Heart left ventricle (tissue), 13 donors: ENCODE results near the gene CHMP1A.

Experiments used
- CTCF ChIP-seq, 12 donors: fragments of 200-600 bp; sonication (generic) in 4 of 12; IDR thresholded peaks; one replicate each; pipeline versions ENCODE4 v1.5.0 to v1.8.0; 2018 to 2022; ENCODE audit warnings: antibody characterized with exemption in 12 of 12, mild to moderate bottlenecking in 5 of 12
- POLR2A ChIP-seq, 2 donors: fragments of 450-650 bp; IDR thresholded peaks; one replicate each; pipeline ENCODE4 v1.6.1; 2017; ENCODE audit warnings: antibody characterized with exemption in 2 of 2, mild to moderate bottlenecking in 2 of 2, moderate library complexity in 2 of 2
- donor health status: ischemic (EF 13 %, LVEDD 7.1; RV severe dilation, severe dysfunction).
- donor health status: DM: no; HTN: yes; CAD: no.
- donor health status: DM: no; HTN: no; CAD: no.
- donor health status: ischemic (EF 25% LVEDD 6.9; RV normal size, moderate dysfunction).
- donor health status: ischemic (EF 25% LVEDD 5.7; RV mildly dilated, moderate dysfunction).
- donor health status: ischemic (EF 35%, LVEDD 5.7; RV mildly dilated, moderate dysfunction).
- donor health status: nonischemic (EF 11% LVEDD 7.7; RV severe dilation, severe dysfunction).
- donor health status: DM: yes; HTN: yes; CAD: no.
- donor health status: PGD.
- donor health status: ischemic (EF 29% LVEDD 5.4; RV normal size, mild dysfunction).
- donor health status: nonischemic (EF 23%, LVEDD 6.1; RV moderate dilation, normal function).

DNA sequence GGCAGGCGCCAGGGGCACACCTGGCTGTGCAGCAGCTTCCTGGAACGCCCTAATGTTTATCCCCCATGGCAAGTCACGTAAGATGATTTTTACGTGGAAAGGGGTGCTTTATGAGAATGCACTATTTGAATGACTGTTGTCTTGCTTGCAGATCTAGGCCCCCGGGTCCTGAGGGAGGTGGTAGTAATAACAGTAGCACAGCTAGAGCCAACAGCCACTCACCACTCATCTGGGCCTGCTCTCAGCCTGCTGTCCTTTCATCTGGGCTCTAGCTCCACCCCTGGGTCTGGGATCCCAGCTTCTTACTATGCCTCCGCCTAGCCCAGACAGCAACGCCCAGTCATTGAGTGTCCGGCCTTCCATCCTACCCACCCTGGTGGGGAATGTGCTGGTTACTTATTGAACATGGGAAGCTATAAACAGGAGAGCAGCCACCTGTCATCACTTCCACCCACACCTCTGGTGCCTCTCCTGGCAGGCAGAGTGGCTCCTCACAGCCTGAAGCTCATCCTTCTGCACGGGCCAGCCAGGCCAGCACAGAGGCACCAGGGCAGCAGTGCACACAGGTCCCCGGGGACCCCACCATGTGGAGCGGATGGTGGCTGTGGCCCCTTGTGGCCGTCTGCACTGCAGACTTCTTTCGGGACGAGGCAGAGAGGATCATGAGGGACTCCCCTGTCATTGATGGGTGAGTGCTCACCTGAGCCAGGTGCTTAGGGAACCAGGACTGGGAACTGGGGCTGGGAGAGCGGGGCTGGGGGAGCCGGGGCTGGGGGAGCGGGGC lies 27.5 kb downstream of the CHMP1A start:
- no peak for TF ChIP-seq CTCF (IDR thresholded peaks at IDR 0.05)
- TF ChIP-seq POLR2A (IDR thresholded peaks at IDR 0.05) = no peak
